SK-N-SH treated with all-trans-retinoic acid at 6 μM for 48 hours (cell line): ENCODE measurements around the gene ATP5F1E.

Source experiments
- ARNTL ChIP-seq: fragments of 450-650 bp; formaldehyde crosslinking; IDR thresholded peaks from 2 replicates; pipeline ENCODE4 v1.5.0; 2020; ENCODE audit warnings: low read depth, mild to moderate bottlenecking, moderate library complexity, borderline replicate concordance
- PATZ1 ChIP-seq: fragments of 250-450 bp; sonication (Bioruptor Pico); IDR thresholded peaks from 2 replicates; pipeline ENCODE4 v1.8.0; 2020; ENCODE audit warnings: mild to moderate bottlenecking, moderate library complexity, borderline replicate concordance
- PPARA ChIP-seq: fragments of 250-450 bp; sonication (Bioruptor Pico); IDR thresholded peaks from 2 replicates; pipeline ENCODE4 v1.5.0; 2020; ENCODE audit warnings: mild to moderate bottlenecking, borderline replicate concordance
- ZC3H10 ChIP-seq: fragments of 250-450 bp; sonication (Bioruptor Pico); IDR thresholded peaks from 2 replicates; pipeline ENCODE4 v1.5.1; 2021; ENCODE audit warnings: mild to moderate bottlenecking, moderate library complexity
- ZFP3 ChIP-seq: fragments of 250-450 bp; sonication (Bioruptor Pico); IDR thresholded peaks from 2 replicates; pipeline ENCODE4 v1.5.0; 2020; ENCODE audit warnings: mild to moderate bottlenecking, moderate library complexity
- ZNF70 ChIP-seq: fragments of 450-650 bp; formaldehyde crosslinking; IDR thresholded peaks from 2 replicates; pipeline ENCODE4 v1.5.0; 2020; ENCODE audit warnings: mild to moderate bottlenecking, moderate library complexity

- TF ChIP-seq ZC3H10 (CRISPR knock-in tag) = no peak
- TF ChIP-seq ZNF70 (CRISPR knock-in tag) = no peak
- no peak for TF ChIP-seq ARNTL (CRISPR knock-in tag)
- TF ChIP-seq PPARA (CRISPR knock-in tag) = no peak
- no peak for TF ChIP-seq PATZ1 (CRISPR knock-in tag)
- TF ChIP-seq ZFP3 (CRISPR knock-in tag) = no peak
These were observed 41.3 kb downstream of the ATP5F1E start for GRCh38 chr20:58990651-58991445.
